IMR-90 (cell line): ENCODE measurements around the gene KRT10. TPM values are rescaled to one million over a fixed set of nuclear protein-coding genes. Genes with fewer than 3 reads are reported as not detected.

Experiments
- ATAC-seq: fragments of 200-7000 bp; cut with Tn5 transposase; 2 replicates; pipeline ENCODE4 v1.9.1; 2020; ENCODE audit warnings: low read depth, mild to moderate bottlenecking, moderate library complexity
- BruUV-seq: library from RNA; stranded (reverse); fragments of 400-500 nt; replicated peaks from 2 replicates; lab custom pipeline; 2021; lab: Mats Ljungman, UMichigan
- CTCF ChIA-PET: fragments of 300-600 bp; formaldehyde crosslinking; extraction: SDS; loops from one replicate; lab custom pipeline; 2021; ENCODE audit warnings: antibody characterized with exemption; lab: Yijun Ruan, JAX
- POLR2A ChIA-PET: fragments of 300-600 bp; sonication (Branson Sonifier 250); formaldehyde crosslinking; loops from one replicate; lab custom pipeline; 2022; ENCODE audit warnings: antibody characterized with exemption; ENCODE audit not compliant: unreplicated experiment; lab: Charles Lee
- DNase-seq: peaks from one replicate; pipeline ENCODE4 v3.0.0; 2013
- H2AFZ ChIP-seq: replicated peaks from 2 replicates; pipeline ENCODE3; 2013; ENCODE audit warnings: low read length, mild to moderate bottlenecking; ENCODE audit not compliant: poor library complexity
- H2AK5ac ChIP-seq: 2 replicates; pipeline ENCODE4 v1.6.1; 2013; ENCODE audit warnings: low read depth, low read length, inconsistent platforms
- H2AK9ac ChIP-seq: replicated peaks from 2 replicates; pipeline ENCODE3; 2013; ENCODE audit warnings: mild to moderate bottlenecking, low read depth, low read length, moderate library complexity; ENCODE audit not compliant: poor library complexity
- H2BK120ac ChIP-seq: 2 replicates; pipeline ENCODE4 v1.6.1; 2013; ENCODE audit warnings: low read depth, low read length, inconsistent platforms
- H2BK15ac ChIP-seq: 3 replicates; pipeline ENCODE4 v1.6.1; 2013; ENCODE audit warnings: low read depth, low read length, inconsistent platforms
- H2BK20ac ChIP-seq: 2 replicates; pipeline ENCODE4 v1.6.1; 2013; ENCODE audit warnings: low read depth, mild to moderate bottlenecking, inconsistent platforms, low read length, moderate library complexity
- H2BK5ac ChIP-seq: 2 replicates; pipeline ENCODE4 v1.6.1; 2013; ENCODE audit warnings: mild to moderate bottlenecking, low read depth, low read length, inconsistent platforms; ENCODE audit not compliant: poor library complexity, severe bottlenecking
- H3K14ac ChIP-seq: replicated peaks from 2 replicates; pipeline ENCODE4 v1.6.1; 2013; ENCODE audit warnings: low read depth, low read length, inconsistent platforms
- H3K18ac ChIP-seq: 2 replicates; pipeline ENCODE4 v1.6.1; 2013; ENCODE audit warnings: low read depth, low read length, control low read depth
- H3K23ac ChIP-seq: 2 replicates; pipeline ENCODE4 v1.6.1; 2013; ENCODE audit warnings: low read depth, low read length, inconsistent platforms
- H3K27ac ChIP-seq: 2 replicates; pipeline ENCODE4 v1.5.1; 2013; ENCODE audit warnings: mild to moderate bottlenecking, control low read depth, low read length; ENCODE audit not compliant: insufficient read depth
- H3K27me3 ChIP-seq: 2 replicates; pipeline ENCODE4 v1.6.1; 2013; ENCODE audit warnings: low read length; ENCODE audit not compliant: control insufficient read depth, insufficient read depth
- H3K36me3 ChIP-seq: 2 replicates; pipeline ENCODE4 v1.6.1; 2013; ENCODE audit warnings: low read length, mixed read lengths; ENCODE audit not compliant: control insufficient read depth, insufficient read depth
- H3K4ac ChIP-seq: 2 replicates; pipeline ENCODE4 v1.6.1; 2013; ENCODE audit warnings: low read depth, low read length, inconsistent platforms
- H3K4me1 ChIP-seq: 2 replicates; pipeline ENCODE4 v1.6.1; 2013; ENCODE audit warnings: low read length, mixed read lengths; ENCODE audit not compliant: control insufficient read depth, insufficient read depth
- H3K4me2 ChIP-seq: 2 replicates; pipeline ENCODE4 v1.6.1; 2013; ENCODE audit warnings: low read depth, mild to moderate bottlenecking, control low read depth, low read length, moderate library complexity
- H3K4me3 ChIP-seq: 2 replicates; pipeline ENCODE4 v1.5.1; 2013; ENCODE audit warnings: low read depth, mild to moderate bottlenecking, control low read depth, low read length, moderate library complexity; ENCODE audit not compliant: insufficient read depth
- H3K56ac ChIP-seq: 2 replicates; pipeline ENCODE4 v1.6.1; 2013; ENCODE audit warnings: low read length, inconsistent platforms; ENCODE audit not compliant: insufficient read depth; ENCODE audit errors: extremely low read depth
- H3K79me1 ChIP-seq, 2 experiments: 2 replicates each; pipeline ENCODE4 v1.6.1; 2013; ENCODE audit warnings: low read length in 2 of 2, inconsistent platforms in 1 of 2, low read depth in 1 of 2
- H3K9ac ChIP-seq: 2 replicates; pipeline ENCODE4 v1.6.1; 2013; ENCODE audit warnings: low read depth, low read length, control low read depth
- H3K9me1 ChIP-seq: 2 replicates; pipeline ENCODE4 v1.6.1; 2013; ENCODE audit warnings: low read length, inconsistent platforms; ENCODE audit not compliant: insufficient read depth
- H3K9me3 ChIP-seq: 2 replicates; pipeline ENCODE4 v1.6.1; 2013; ENCODE audit warnings: low read length; ENCODE audit not compliant: control insufficient read depth, insufficient read depth
- H4K20me1 ChIP-seq: 2 replicates; pipeline ENCODE4 v1.6.1; 2013; ENCODE audit warnings: low read length, inconsistent platforms; ENCODE audit not compliant: insufficient read depth
- H4K5ac ChIP-seq: 2 replicates; pipeline ENCODE4 v1.6.1; 2013; ENCODE audit warnings: mild to moderate bottlenecking, low read depth, low read length, control low read depth
- H4K8ac ChIP-seq, 2 experiments: 2 replicates each; pipeline ENCODE4 v1.6.1; 2013; ENCODE audit warnings: low read depth in 2 of 2, low read length in 2 of 2, control low read depth in 1 of 2, inconsistent platforms in 1 of 2
- H4K91ac ChIP-seq: 2 replicates; pipeline ENCODE4 v1.6.1; 2013; ENCODE audit warnings: low read depth, low read length, inconsistent platforms; ENCODE audit not compliant: insufficient read depth
- BHLHE40 ChIP-seq: fragments of 150-350 bp; IDR thresholded peaks from 2 replicates; pipeline ENCODE4 v1.6.1; 2016; ENCODE audit warnings: mild to moderate bottlenecking, low read depth, low read length
- CEBPB ChIP-seq: IDR thresholded peaks from 2 replicates; pipeline ENCODE4 v1.6.1; 2012; ENCODE audit warnings: low read depth, low read length, improper control_type of control experiment
- ELK1 ChIP-seq: fragments of 150-350 bp; IDR thresholded peaks from 2 replicates; pipeline ENCODE4 v1.6.1; 2016; ENCODE audit warnings: low read depth, mild to moderate bottlenecking, low read length, moderate library complexity, borderline replicate concordance
- FOS ChIP-seq: fragments of 150-350 bp; IDR thresholded peaks from 2 replicates; pipeline ENCODE4 v1.6.1; 2016; ENCODE audit warnings: low read depth, low read length
- MXI1 ChIP-seq: IDR thresholded peaks from 2 replicates; pipeline ENCODE4 v1.6.1; 2012; ENCODE audit warnings: low read depth, mild to moderate bottlenecking, low read length, moderate library complexity, borderline replicate concordance
- NFE2L2 ChIP-seq: fragments of 150-350 bp; IDR thresholded peaks from 2 replicates; pipeline ENCODE4 v1.6.1; 2016; ENCODE audit warnings: low read depth, mild to moderate bottlenecking, low read length
- RAD21 ChIP-seq: IDR thresholded peaks from 2 replicates; pipeline ENCODE4 v1.6.1; 2012; ENCODE audit warnings: low read length, improper control_type of control experiment
- RCOR1 ChIP-seq: IDR thresholded peaks from 2 replicates; pipeline ENCODE4 v1.6.1; 2012; ENCODE audit warnings: mild to moderate bottlenecking, low read length, improper control_type of control experiment; ENCODE audit not compliant: insufficient replicate concordance
- RFX5 ChIP-seq: IDR thresholded peaks from 2 replicates; pipeline ENCODE4 v1.8.0; 2012; ENCODE audit warnings: low read depth, mild to moderate bottlenecking, low read length, moderate library complexity
- SMC3 ChIP-seq: fragments of 150-350 bp; IDR thresholded peaks from 2 replicates; pipeline ENCODE4 v1.6.1; 2016; ENCODE audit warnings: low read depth, mild to moderate bottlenecking, antibody characterized with exemption, low read length, moderate library complexity
- WGBS, 2 experiments: methylation state at CpG; one replicate each; pipeline versions ENCODE4 v1.1.5 to v1.1.7; 2013; ENCODE audit warnings: missing lambda C conversion rate in 2 of 2; ENCODE audit not compliant: insufficient read length in 1 of 2; ENCODE audit errors: extremely low coverage in 2 of 2; 5-methylcytosine and 5-hydroxymethylcytosine counted together
- dilution Hi-C: fragments of 300-500 bp; cut with HindIII; formaldehyde crosslinking; loops from one replicate; pipeline ENCODE4 v1.14.3; 2018; ENCODE audit warnings: low sequenced_read_pairs; ENCODE audit not compliant: unreplicated experiment
- in situ Hi-C: fragments of 300-500 bp; cut with MboI; formaldehyde crosslinking; loops from 3 replicates; pipeline ENCODE4 v1.14.3; 2019; ENCODE audit warnings: low sequenced_read_pairs, inconsistent platforms, mixed read lengths
- intact Hi-C: fragments of 100-400 bp; cut with micrococcal nuclease; formaldehyde crosslinking; loops from 2 replicates; pipeline ENCODE4 v1.10.0; 2022
- polyA plus RNA-seq, 3 experiments: library from polyadenylated mRNA; depleted of rRNA; stranded (reverse); fragments of >200 nt; gene quantifications; 2 replicates each; pipeline ENCODE4 v1.2.3, GENCODE V29; 2012; ENCODE audit warnings: low replicate concordance in 1 of 3
- total RNA-seq: library from RNA; depleted of rRNA; stranded (reverse); fragments of >200 nt; gene quantifications from 2 replicates; pipeline ENCODE4 v1.2.3, GENCODE V29; 2012
- TF ChIP-seq, protein P1 (sequence below): conservative IDR thresholded peaks from 2 replicates; pipeline ENCODE4 v1.5.1; 2012; ENCODE audit warnings: mild to moderate bottlenecking, low read depth, low read length, improper control_type of control experiment

Gene KRT10
- total and polyA plus RNA-seq, 2 of the 4 experiments (the other 2 are of a cell fraction), result 0.18 to 18.3 TPM

- no peak overlapping the region for H2BK120ac ChIP-seq
- no peak overlapping the region for H3K14ac ChIP-seq
- dilution Hi-C loops, result no loop called here
- ATAC-seq, result no peak
- H3K27me3 ChIP-seq, result no peaks in the 10 kb centered on the region
- H4K8ac ChIP-seq, result no peak overlapping the region
- no peak overlapping the region for H4K91ac ChIP-seq
- no peak overlapping the region for H4K5ac ChIP-seq
- H3K23ac ChIP-seq, result no peak overlapping the region
- no TSS peak for BruUV-seq
- TF ChIP-seq, protein P1, sequence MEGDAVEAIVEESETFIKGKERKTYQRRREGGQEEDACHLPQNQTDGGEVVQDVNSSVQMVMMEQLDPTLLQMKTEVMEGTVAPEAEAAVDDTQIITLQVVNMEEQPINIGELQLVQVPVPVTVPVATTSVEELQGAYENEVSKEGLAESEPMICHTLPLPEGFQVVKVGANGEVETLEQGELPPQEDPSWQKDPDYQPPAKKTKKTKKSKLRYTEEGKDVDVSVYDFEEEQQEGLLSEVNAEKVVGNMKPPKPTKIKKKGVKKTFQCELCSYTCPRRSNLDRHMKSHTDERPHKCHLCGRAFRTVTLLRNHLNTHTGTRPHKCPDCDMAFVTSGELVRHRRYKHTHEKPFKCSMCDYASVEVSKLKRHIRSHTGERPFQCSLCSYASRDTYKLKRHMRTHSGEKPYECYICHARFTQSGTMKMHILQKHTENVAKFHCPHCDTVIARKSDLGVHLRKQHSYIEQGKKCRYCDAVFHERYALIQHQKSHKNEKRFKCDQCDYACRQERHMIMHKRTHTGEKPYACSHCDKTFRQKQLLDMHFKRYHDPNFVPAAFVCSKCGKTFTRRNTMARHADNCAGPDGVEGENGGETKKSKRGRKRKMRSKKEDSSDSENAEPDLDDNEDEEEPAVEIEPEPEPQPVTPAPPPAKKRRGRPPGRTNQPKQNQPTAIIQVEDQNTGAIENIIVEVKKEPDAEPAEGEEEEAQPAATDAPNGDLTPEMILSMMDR, result no peak
- no peak for TF ChIP-seq ELK1
- TF ChIP-seq CEBPB, result no peak
- TF ChIP-seq RAD21, result no peak
- TF ChIP-seq MXI1, result no peak
- TF ChIP-seq FOS, result no peak
- no peak for TF ChIP-seq NFE2L2
- no peak for TF ChIP-seq RCOR1
- TF ChIP-seq RFX5, result no peak
- no peak for TF ChIP-seq BHLHE40
- no peak for TF ChIP-seq SMC3
- peak; percentile 7 for DNase-seq
- no peak overlapping the region for H3K56ac ChIP-seq
- H4K20me1 ChIP-seq, result no peaks in the 10 kb centered on the region
- no peak overlapping the region for H2BK15ac ChIP-seq
- peaks cover 7% of the 10 kb centered on the region; the same call in 1 of the 2 replicates for H3K4me1 ChIP-seq
- intact Hi-C loops, result no loop called here
- no peak overlapping the region for H2AK9ac ChIP-seq
- no peak overlapping the region; the same call in 1 of the 2 replicates for H3K18ac ChIP-seq
- H3K27ac ChIP-seq, result no peak overlapping the region
- peaks cover 3% of the 10 kb centered on the region for H3K9me1 ChIP-seq
- no peak overlapping the region for H3K9ac ChIP-seq
- ChIA-PET CTCF (no interaction called here), POLR2A (no interaction called here)
- no peaks in the 10 kb centered on the region for H3K9me3 ChIP-seq
- H2BK20ac ChIP-seq, result no peak overlapping the region
- H2BK5ac ChIP-seq, result no peak overlapping the region
- WGBS, 2 experiments, result no CpG with 5 or more reads among the region's 2 CpGs
- no peak overlapping the region for H3K4me3 ChIP-seq
- in situ Hi-C loops, result no loop called here
- H2AFZ ChIP-seq, result no peak overlapping the region
- no peak overlapping the region for H3K4me2 ChIP-seq
- H3K36me3 ChIP-seq, result peaks cover 2% of the 10 kb centered on the region; the same call in 1 of the 2 replicates
- no peak overlapping the region for H3K4ac ChIP-seq
- H2AK5ac ChIP-seq, result no peak overlapping the region
- H3K79me1 ChIP-seq, result peaks cover 29 to 30% of the 10 kb centered on the region in 2 experiments
Measured at GRCh38 chr17:40825599-40825998, 3.2 kb upstream of the KRT10 start.
